Measurements from ENCODE around the gene OGFOD1. TPM values are rescaled to one million over a fixed set of nuclear protein-coding genes. Genes with fewer than 3 reads are reported as not detected.

Gene OGFOD1
- total and polyA plus RNA-seq, 2 donors (not counting 3 experiments of a cell fraction or from before 2014, with no cell fraction given), result 26.6 to 54.8 TPM

DNA sequence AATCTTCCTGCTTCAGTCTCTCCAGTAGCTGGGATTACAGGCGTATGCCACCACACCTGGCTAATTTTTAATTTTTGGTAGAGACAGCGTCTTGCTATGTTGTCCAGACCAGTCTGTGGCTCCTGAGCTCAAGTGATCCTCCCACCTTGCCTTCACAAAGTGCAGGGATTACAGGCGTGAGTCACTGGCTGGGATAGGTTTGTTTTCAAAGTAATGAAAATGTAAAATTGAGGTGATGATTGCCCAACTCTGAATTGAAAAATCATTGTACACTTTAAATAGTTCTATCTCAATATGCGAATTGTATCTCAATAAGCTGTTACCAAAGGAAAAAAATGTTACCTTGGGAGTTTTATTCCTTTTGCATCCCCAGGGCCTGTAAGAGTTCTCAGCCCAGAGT is 24.8 kb upstream of the OGFOD1 start:
- TF ChIP-seq MYC (IDR thresholded peaks at IDR 0.05; ENCODE audit: low read depth, low read length) (no peak), POLR2A (IDR thresholded peaks at IDR 0.05; ENCODE audit: low read depth, low read length) (no peak), FOS (IDR thresholded peaks at IDR 0.05; ENCODE audit: borderline replicate concordance, insufficient read depth, low read length) (no peak), GATA2 (IDR thresholded peaks at IDR 0.05; ENCODE audit: insufficient read depth, insufficient read length, low read depth, low read length) (no peak), POLR2AphosphoS5 (IDR thresholded peaks at IDR 0.05; ENCODE audit: insufficient read depth, low read depth, low read length) (no peak), EZH2 (IDR thresholded peaks at IDR 0.05; ENCODE audit: borderline replicate concordance, low read depth, low read length, severe bottlenecking) (no peak), JUN (IDR thresholded peaks at IDR 0.05; ENCODE audit: borderline replicate concordance, insufficient read depth, insufficient read length, low read depth) (no peak)
- TF ChIP-seq, protein P1, sequence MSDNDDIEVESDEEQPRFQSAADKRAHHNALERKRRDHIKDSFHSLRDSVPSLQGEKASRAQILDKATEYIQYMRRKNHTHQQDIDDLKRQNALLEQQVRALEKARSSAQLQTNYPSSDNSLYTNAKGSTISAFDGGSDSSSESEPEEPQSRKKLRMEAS (IDR thresholded peaks at IDR 0.05; ENCODE audit: insufficient read depth, insufficient read length), result no peak
- TF ChIP-seq, protein P2, sequence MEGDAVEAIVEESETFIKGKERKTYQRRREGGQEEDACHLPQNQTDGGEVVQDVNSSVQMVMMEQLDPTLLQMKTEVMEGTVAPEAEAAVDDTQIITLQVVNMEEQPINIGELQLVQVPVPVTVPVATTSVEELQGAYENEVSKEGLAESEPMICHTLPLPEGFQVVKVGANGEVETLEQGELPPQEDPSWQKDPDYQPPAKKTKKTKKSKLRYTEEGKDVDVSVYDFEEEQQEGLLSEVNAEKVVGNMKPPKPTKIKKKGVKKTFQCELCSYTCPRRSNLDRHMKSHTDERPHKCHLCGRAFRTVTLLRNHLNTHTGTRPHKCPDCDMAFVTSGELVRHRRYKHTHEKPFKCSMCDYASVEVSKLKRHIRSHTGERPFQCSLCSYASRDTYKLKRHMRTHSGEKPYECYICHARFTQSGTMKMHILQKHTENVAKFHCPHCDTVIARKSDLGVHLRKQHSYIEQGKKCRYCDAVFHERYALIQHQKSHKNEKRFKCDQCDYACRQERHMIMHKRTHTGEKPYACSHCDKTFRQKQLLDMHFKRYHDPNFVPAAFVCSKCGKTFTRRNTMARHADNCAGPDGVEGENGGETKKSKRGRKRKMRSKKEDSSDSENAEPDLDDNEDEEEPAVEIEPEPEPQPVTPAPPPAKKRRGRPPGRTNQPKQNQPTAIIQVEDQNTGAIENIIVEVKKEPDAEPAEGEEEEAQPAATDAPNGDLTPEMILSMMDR (IDR thresholded peaks at IDR 0.05; ENCODE audit: extremely low read depth in 1 of 2, insufficient read depth in 1 of 2, low read depth in 1 of 2, low read length in 2 of 2), result no peak
- BruUV-seq (replicated peaks), result no TSS peak
- Histone ChIP-seq H3K4me3 (replicated peaks in 1 of 3; ENCODE audit: insufficient read depth in 1 of 3, low read depth in 1 of 3, low read length in 3 of 3) (no peak overlapping the region), H3K9me1 (replicated peaks; ENCODE audit: control insufficient read depth, extremely low read depth, insufficient read depth, low read length) (no peaks in the 10 kb centered on the region), H3K9me3 (replicated peaks; ENCODE audit: control insufficient read depth, insufficient read depth, low read length) (no peaks in the 10 kb centered on the region), H3K36me3 (ENCODE audit: control insufficient read depth in 2 of 2, extremely low read depth in 1 of 2, insufficient read depth in 2 of 2, low read length in 2 of 2) (peaks cover 0 to 2% of the 10 kb centered on the region in 2 experiments), H3K27me3 (ENCODE audit: control insufficient read depth in 2 of 2, insufficient read depth in 2 of 2, low read length in 2 of 2) (no peaks in the 10 kb centered on the region), H2AFZ (ENCODE audit: low read depth, low read length) (no peak overlapping the region), H3K79me2 (ENCODE audit: control insufficient read depth, insufficient read depth, low read length) (peaks cover 33% of the 10 kb centered on the region), H3K9ac (replicated peaks; ENCODE audit: extremely low read depth, insufficient read depth, low read length) (no peak overlapping the region), H4K20me1 (replicated peaks; ENCODE audit: control insufficient read depth, extremely low read depth, insufficient read depth, low read length) (peaks cover 2% of the 10 kb centered on the region), H3K27ac (ENCODE audit: insufficient read depth, low read depth, low read length) (no peak overlapping the region), H3K4me2 (ENCODE audit: insufficient read depth, low read length) (no peak overlapping the region), H3K4me1 (ENCODE audit: control insufficient read depth, extremely low read depth, insufficient read depth, low read length) (peaks cover 13% of the 10 kb centered on the region)
- dilution Hi-C loops (cut with MboI; ENCODE audit: extremely low pct_ligation_motif_present, low sequenced_read_pairs), result no loop called here
- ChIA-PET POLR2A (no interaction called here), CTCF (interaction anchor here (0.7 to 1.2 kb wide), 3 partner anchors 12 to 70 kb away, joined by 3 to 5 read pairs (median 3); no protein-coding TSS in a partner anchor)
- FAIRE-seq (no peak), DNase-seq (ENCODE audit: low read depth, low spot score) (no peak)
- intact Hi-C loops (cut with micrococcal nuclease), result no loop called here

Data from endothelial cell of umbilical vein (primary cell).